Activated T-cell treated with anti-CD3 and anti-CD28 coated beads, Interleukin-2, amount 50 U/mL, for 72 hours (primary cell): Measurements from ENCODE around the gene ITGB1BP2. TPM values are rescaled to one million over a fixed set of nuclear protein-coding genes. Genes with fewer than 3 reads are reported as not detected.
A peak's percentile ranks its signal among the peaks of the same experiment; 100 is the strongest.
"Not testable (repeated sequence)": the region's sequence is repeated elsewhere in the genome, so short reads cannot be mapped to it uniquely, and the experiment has no call there.

Experiments used
- ATAC-seq, 2 donors: fragments of 150-1000 bp; cut with Tn5 transposase; replicated peaks in 1 of 2; 2 replicates each; pipeline ENCODE4 v1.10.0; 2021; ENCODE audit warnings: moderate library complexity in 2 of 2, mild to moderate bottlenecking in 1 of 2
- DNase-seq, 2 donors: peaks; one replicate each; pipeline ENCODE4 v3.0.0; 2021 to 2022; ENCODE audit warnings: mixed read lengths in 1 of 2
- H3K27ac Mint-ChIP-seq: one replicate; pipeline ENCODE4 v1.8.0; 2022; ENCODE audit warnings: mild to moderate bottlenecking, moderate library complexity, mixed read lengths
- H3K27me3 Mint-ChIP-seq: one replicate; pipeline ENCODE4 v1.8.0; 2022; ENCODE audit warnings: low read depth, mixed read lengths
- H3K36me3 Mint-ChIP-seq, 2 donors: one replicate each; pipeline ENCODE4 v1.8.0; 2022; ENCODE audit warnings: mixed read lengths in 2 of 2, mild to moderate bottlenecking in 1 of 2; ENCODE audit not compliant: insufficient read depth in 2 of 2
- H3K4me1 Mint-ChIP-seq: one replicate; pipeline ENCODE4 v1.8.0; 2022; ENCODE audit warnings: low read depth, mixed read lengths
- H3K4me3 Mint-ChIP-seq, 2 donors: one replicate each; pipeline ENCODE4 v1.8.0; 2022; ENCODE audit warnings: mild to moderate bottlenecking in 2 of 2, mixed read lengths in 2 of 2, moderate library complexity in 2 of 2
- H3K9me3 Mint-ChIP-seq, 2 donors: one replicate each; pipeline ENCODE4 v1.8.0; 2022; ENCODE audit warnings: mixed read lengths in 2 of 2
- total RNA-seq, 2 donors: library from RNA; stranded (reverse); gene quantifications; one replicate each; pipeline ENCODE4 v1.2.3, GENCODE V29; 2022

ITGB1BP2 gene
- total RNA-seq, 2 donors from 2014 or later = 6.9 to 7.4 TPM

DNA sequence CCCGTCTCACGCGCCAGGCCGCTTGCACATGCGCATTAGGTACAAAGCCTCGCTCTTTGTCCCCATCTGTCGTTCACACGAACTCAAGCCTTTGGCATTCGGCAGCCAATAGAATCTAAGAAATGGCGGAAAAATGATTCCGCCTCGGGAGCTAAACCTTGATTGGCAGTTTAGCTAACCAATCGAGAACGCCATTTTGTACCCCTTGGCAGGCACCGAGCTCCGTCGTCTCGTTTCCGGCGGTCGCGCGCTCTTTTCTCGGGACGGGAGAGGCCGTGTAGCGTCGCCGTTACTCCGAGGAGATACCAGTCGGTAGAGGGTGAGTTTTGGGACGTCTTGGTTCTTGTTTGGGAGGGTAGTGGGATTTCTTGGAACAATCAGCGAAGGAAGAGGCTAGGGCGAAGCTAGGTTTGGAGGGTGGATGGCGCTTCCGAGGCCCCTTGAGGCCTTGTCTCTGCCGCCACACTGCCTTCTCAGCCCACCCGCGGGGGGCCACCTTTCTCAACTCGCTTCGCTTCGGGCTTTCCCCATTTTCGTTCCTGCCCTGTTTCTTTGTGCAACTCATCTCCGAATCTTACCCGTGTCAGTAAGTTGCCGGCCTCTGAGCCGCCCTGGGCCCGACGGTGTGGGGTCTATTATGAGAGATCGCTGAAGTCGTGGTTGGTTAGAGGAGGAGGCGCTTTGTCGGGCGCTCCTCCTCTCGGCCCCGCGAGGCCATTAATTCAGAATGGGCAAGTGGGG, 18.0 kb upstream of the ITGB1BP2 start, which contains the start of gene NONO:
NONO (plus strand) TSS at position 233 of the 741 bp plus-strand sequence. CDS start 7,003 bp downstream, outside the sequence.
- Mint-ChIP-seq H3K36me3 (peaks cover 4 to 13% of the 10 kb centered on the region in 2 donors), H3K27ac (peak within 1 kb of the TSS; percentile 100), H3K4me3 (peak within 1 kb of the TSS; percentile 95 to 99), H3K27me3 (peaks cover 5% of the 10 kb centered on the region), H3K9me3 (no peaks in the 10 kb centered on the region), H3K4me1 (peaks cover 16% of the 10 kb centered on the region)
- ATAC-seq (peak; percentile 75 to 84), DNase-seq (peak; percentile 88 to 90)

DNA sequence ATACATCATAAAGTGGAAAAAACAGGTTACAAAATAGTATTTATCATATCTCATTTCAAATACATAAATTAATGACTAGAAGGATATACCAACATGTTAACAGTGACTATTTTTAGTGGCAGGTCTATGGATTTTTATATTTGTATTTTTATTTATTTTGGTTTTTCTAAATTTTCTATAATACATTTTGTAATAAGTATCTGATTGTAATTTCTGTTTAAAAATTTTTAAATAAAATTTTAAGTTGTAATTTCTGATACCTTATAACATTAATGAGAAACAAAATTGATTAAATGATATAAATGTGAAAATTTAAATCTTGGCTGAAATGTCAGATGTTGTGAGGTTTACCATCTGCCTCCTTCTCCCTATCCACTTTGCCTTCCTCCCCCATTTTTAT, 15.6 kb upstream of the ITGB1BP2 start:
- H3K27me3 Mint-ChIP-seq = no peaks in the 10 kb centered on the region
- H3K4me3 Mint-ChIP-seq = peak overlapping the region; percentile 95 to 99
- ATAC-seq = no peak
- H3K4me1 Mint-ChIP-seq = peaks cover 21% of the 10 kb centered on the region
- peaks cover 4 to 19% of the 10 kb centered on the region in 2 donors for H3K36me3 Mint-ChIP-seq
- peak overlapping the region; percentile 88 for H3K27ac Mint-ChIP-seq
- no peaks in the 10 kb centered on the region for H3K9me3 Mint-ChIP-seq
- DNase-seq = no peak

DNA sequence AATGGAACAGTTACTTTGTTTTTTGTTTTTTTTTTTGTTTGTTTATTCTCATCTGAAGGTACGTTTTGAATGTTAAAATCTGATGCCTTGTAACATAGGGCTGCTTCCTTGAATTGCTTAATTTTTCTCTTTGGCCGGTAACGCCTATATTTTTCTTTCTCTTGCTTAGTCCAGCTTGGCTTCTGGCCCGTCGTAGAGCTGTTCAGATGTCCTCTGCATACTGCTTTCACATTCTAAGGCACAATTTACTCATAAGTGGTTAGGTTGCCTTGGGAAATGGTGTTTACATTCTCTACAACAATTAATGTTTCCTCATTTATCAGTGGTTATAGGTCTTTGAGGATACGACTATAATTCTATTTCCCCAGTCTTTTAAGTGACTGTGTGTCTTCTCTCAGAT, 10.2 kb upstream of the ITGB1BP2 start:
- ATAC-seq = no peak
- DNase-seq = no peak
- no peaks in the 10 kb centered on the region for H3K9me3 Mint-ChIP-seq
- H3K36me3 Mint-ChIP-seq = peaks cover 8 to 30% of the 10 kb centered on the region in 2 donors
- peaks cover 7% of the 10 kb centered on the region for H3K27me3 Mint-ChIP-seq
- H3K27ac Mint-ChIP-seq = peak overlapping the region; percentile 72
- H3K4me1 Mint-ChIP-seq = peaks cover 10% of the 10 kb centered on the region
- H3K4me3 Mint-ChIP-seq = no peak overlapping the region

DNA sequence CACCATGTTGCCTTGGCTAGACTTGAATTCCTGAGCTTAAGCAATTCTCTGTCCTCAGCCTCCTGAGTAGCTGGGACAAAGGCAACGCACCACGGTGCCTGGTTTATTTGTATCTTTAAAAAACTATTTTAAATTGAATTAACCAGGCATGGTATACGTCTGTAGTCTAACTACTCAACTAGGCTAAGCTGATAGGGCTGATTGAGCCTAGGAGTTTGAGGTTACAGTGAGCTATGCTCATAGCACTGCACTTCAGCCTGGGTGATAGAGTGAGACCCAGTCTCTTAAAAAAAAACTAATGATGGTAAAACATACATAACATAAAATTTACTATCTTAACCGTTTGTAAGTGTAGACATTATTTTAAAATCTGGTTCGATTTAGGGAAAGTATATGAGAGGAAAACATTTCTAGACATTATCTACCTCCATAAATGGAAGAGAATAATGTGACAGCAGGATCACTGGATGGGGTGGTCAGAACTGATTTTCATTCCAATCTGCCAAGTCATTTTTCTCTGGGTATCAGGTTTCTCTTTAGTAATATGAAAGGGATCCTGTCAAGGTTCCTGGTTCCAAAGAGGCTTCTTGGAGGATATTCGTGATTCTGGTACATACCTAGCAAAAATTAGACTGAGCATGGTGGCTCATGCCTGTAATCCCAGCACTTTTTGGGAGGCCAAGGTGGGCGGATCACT, 8.7 kb upstream of the ITGB1BP2 start:
- Mint-ChIP-seq H3K4me1 (peaks cover 10% of the 10 kb centered on the region), H3K27ac (peak overlapping the region; percentile 50), H3K36me3 (peaks cover 12 to 35% of the 10 kb centered on the region in 2 donors), H3K27me3 (peaks cover 7% of the 10 kb centered on the region), H3K4me3 (no peak overlapping the region), H3K9me3 (no peaks in the 10 kb centered on the region)
- no peak for ATAC-seq
- DNase-seq = no peak

DNA sequence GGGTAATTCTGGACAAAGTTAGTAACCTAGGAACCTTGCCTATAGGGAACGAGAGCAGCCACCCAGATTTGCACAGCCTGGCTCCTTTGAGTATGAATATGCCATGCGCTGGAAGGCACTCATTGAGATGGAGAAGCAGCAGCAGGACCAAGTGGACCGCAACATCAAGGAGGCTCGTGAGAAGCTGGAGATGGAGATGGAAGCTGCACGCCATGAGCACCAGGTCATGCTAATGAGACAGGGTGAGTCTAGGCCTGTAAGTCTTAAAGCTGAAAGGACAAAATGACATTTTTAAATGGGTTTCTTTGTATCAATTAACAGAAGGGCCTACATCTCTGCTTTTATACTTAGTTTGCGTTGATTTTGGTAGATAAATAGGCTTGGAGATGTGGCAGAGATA, 4.7 kb upstream of the ITGB1BP2 start:
- no peak overlapping the region for H3K4me3 Mint-ChIP-seq

DNA sequence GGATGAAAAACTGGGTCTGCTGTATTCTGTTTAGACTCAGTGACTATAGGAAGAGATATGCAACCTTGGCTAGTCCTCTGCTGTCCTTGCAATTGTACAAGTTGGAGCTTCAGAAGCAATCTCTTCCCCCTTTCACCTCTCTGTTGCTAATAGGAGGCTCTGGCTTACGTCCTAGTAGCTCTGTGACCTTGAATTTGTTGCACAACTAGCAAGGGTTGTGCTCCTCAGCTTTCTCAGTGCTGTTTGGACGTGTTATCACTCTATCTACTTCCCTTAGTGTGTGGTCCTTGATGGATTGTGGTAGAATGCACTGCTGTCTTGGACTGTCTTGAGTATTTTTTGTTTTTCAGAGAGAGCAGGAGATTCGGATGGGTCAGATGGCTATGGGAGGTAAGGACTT, 3.4 kb upstream of the ITGB1BP2 start:
- DNase-seq = no peak
- no peaks in the 10 kb centered on the region for H3K9me3 Mint-ChIP-seq
- H3K4me1 Mint-ChIP-seq = peaks cover 17% of the 10 kb centered on the region
- no peak overlapping the region for H3K4me3 Mint-ChIP-seq
- H3K27me3 Mint-ChIP-seq = peaks cover 14% of the 10 kb centered on the region
- H3K27ac Mint-ChIP-seq = no peak overlapping the region
- ATAC-seq = no peak
- peaks cover 18 to 22% of the 10 kb centered on the region in 2 donors for H3K36me3 Mint-ChIP-seq

More for the DNA sequence above, 4.7 kb upstream of the ITGB1BP2 start:
- Mint-ChIP-seq H3K27me3 (peaks cover 14% of the 10 kb centered on the region), H3K4me1 (peaks cover 4% of the 10 kb centered on the region), H3K9me3 (no peaks in the 10 kb centered on the region), H3K36me3 (peaks cover 17 to 30% of the 10 kb centered on the region in 2 donors), H3K27ac (no peak overlapping the region)
- DNase-seq (no peak), ATAC-seq (no peak)

DNA sequence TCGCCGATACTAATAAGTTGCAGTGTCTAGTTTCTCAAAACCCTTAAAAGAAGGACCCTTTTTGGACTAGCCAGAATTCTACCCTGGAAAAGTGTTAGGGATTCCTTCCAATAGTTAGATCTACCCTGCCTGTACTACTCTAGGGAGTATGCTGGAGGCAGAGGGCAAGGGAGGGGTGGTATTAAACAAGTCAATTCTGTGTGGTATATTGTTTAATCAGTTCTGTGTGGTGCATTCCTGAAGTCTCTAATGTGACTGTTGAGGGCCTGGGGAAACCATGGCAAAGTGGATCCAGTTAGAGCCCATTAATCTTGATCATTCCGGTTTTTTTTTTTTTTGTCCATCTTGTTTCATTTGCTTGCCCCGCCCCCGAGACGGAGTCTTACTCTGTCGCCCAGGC, 1.5 kb upstream of the ITGB1BP2 start:
- ATAC-seq, H3K27ac Mint-ChIP-seq, H3K4me3 Mint-ChIP-seq, DNase-seq, H3K9me3 Mint-ChIP-seq: not testable (repeated sequence)
- peaks cover 13% of the 10 kb centered on the region for H3K27me3 Mint-ChIP-seq
- peaks cover 19 to 29% of the 10 kb centered on the region in 2 donors for H3K36me3 Mint-ChIP-seq
- H3K4me1 Mint-ChIP-seq = peaks cover 17% of the 10 kb centered on the region

DNA sequence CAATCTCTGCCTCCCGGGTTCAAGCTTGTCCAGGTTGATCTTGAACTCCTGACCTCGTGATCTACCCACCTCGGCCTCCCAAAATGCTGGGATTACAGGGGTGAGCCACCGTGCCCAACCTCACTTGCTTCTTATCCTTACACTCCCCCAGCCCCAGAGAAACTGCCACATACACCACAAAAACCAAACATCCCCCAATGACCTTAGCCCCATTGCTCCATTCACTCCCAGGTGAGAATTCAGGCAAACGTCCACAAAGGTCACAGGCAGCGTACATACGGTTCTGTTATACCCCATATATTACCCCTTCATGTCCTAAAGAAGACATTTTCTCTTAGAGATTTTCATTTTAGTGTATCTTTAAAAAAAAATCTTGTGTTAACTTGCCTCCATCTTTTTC, 1.1 kb upstream of the ITGB1BP2 start:
- not testable (repeated sequence) for H3K9me3 Mint-ChIP-seq, DNase-seq, ATAC-seq, H3K27ac Mint-ChIP-seq, H3K4me3 Mint-ChIP-seq
- Mint-ChIP-seq H3K27me3 (peaks cover 13% of the 10 kb centered on the region), H3K4me1 (peaks cover 17% of the 10 kb centered on the region), H3K36me3 (peaks cover 19 to 29% of the 10 kb centered on the region in 2 donors)

DNA sequence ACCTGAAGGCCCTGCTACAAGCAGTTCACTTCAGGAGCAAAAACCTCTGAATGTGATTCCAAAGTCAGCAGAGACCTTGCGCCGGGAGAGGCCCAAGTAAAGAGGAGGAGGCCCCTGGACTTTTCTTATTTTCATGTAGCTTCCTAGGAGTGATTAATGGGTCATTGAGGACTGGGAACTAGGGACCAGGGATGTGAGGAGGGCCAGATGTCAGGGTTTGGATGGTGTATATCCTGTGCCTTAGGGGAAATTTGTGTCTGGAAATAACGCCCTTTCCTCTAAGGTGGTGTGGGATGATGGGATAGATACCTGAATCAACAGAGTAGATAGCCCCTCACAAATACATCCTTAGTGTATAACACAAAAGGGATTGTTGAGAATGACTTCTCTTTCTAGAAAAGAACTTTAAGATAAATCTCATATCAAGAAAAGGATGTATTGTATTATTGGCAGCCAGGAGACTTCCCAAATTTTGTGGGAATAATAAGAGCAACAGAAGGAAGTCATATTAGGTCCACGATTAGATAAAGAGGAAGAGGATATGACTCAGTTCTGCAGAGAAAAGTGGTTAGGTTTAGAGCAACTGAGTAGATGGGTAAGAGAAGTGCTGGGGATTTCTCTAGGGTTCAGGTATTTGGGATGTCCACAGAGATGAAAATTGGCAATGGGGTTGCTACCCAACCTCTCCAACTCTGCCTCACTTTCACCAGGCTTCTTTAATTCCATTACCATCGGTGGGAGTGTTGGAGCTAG, 1.1 kb downstream of the ITGB1BP2 start:
- Mint-ChIP-seq H3K4me3 (peak overlapping the region in 1 of 2 donors; percentile 52), H3K9me3 (no peaks in the 10 kb centered on the region), H3K36me3 (peaks cover 14 to 20% of the 10 kb centered on the region in 2 donors), H3K27me3 (peaks cover 13% of the 10 kb centered on the region), H3K4me1 (peaks cover 17% of the 10 kb centered on the region), H3K27ac (peak overlapping the region; percentile 94)
- DNase-seq (no peak), ATAC-seq (peak in 1 of 2 donors; percentile 57)

DNA sequence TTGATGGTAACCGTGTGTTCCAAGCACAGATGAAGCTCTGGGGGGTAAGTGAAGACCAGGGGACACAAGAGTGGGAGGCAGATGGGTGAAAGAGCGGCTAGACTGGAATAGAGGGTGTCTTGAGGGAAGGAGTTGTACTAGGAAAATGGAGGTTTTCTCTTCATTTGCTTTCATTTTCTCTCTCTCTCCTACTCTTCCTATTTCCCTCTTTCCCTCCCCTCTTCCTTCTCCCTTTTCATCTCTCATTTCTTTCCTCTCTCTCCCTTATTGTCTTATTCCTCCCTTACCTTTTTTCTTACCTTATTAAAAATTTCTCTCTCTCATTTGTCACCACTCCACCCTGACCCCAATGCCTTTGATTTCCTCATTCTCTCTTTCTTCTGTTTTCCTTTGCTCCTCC, 3.0 kb downstream of the ITGB1BP2 start:
- H3K36me3 Mint-ChIP-seq = peaks cover 12 to 16% of the 10 kb centered on the region in 2 donors
- H3K27ac Mint-ChIP-seq = peak overlapping the region; percentile 29

DNA sequence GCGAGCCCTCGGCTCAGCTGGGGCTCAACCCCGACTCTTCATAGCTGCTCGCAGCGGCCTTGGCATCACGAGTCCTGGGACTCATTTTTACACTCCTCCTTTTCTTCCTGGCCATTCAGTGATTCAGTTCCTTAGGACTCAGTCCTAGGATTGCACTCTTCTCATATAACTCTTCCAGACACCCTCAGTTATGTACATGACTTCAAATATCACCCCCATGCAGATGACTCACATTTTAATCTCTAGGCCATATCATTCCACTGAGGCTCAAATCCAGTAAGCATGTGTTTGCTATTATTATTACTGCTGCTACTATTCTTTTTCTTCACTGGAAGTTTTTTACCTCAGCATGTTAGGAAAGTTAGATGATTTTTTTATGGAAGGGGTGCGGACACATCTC, 14.4 kb downstream of the ITGB1BP2 start:
- Mint-ChIP-seq H3K4me3 (no peak overlapping the region), H3K27ac (peak overlapping the region; percentile 14), H3K27me3 (no peaks in the 10 kb centered on the region), H3K36me3 (peaks cover 3% of the 10 kb centered on the region in 2 donors), H3K9me3 (no peaks in the 10 kb centered on the region), H3K4me1 (no peaks in the 10 kb centered on the region)
- ATAC-seq (no peak), DNase-seq (no peak)

More for the DNA sequence above, 3.0 kb downstream of the ITGB1BP2 start:
- H3K4me3 Mint-ChIP-seq = no peak overlapping the region
- ATAC-seq (no peak), DNase-seq (no peak)
- peaks cover 6% of the 10 kb centered on the region for H3K27me3 Mint-ChIP-seq
- no peaks in the 10 kb centered on the region for H3K9me3 Mint-ChIP-seq
- H3K4me1 Mint-ChIP-seq = peaks cover 17% of the 10 kb centered on the region

DNA sequence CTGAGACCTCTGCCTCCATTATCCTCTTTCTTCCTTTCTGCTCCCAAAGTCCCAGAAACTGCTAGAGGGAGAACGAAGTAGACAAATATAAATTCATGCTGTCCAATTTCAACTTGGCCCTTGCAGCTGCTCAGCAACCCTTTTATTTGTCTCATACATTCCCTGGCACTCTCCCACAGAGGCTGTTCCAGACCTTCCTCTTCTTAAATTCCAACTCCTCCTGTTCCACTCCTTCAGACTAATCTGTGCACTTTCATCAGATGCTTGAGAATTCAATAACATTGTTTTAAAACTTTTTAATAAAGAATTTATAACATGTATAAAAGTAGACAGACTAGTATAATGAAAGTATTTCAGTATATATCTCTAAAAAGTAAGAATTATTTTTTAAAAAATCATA, 15.4 kb downstream of the ITGB1BP2 start:
- not testable (repeated sequence) for H3K27ac Mint-ChIP-seq, H3K36me3 Mint-ChIP-seq, ATAC-seq, H3K4me3 Mint-ChIP-seq, H3K4me1 Mint-ChIP-seq, DNase-seq, H3K27me3 Mint-ChIP-seq, H3K9me3 Mint-ChIP-seq

DNA sequence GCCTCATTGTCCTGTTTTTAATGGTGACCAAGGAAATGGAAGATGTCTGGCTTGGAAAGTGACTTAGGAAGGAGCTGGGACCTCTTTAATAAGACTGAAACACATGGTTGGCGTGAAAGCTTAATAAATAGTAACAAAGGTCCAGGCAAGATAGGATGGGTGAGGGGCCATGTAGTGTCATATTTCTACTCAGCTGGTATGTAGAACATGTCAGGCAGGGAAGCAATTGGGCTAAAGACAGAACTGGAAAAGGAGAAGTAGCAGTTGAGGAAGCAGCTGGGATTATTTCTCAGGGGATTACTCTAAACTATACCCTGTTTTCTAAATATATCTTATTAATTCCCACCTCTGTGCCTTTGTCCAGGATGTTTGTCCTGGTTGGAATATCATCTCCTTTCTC, 18.6 kb downstream of the ITGB1BP2 start:
- H3K36me3 Mint-ChIP-seq = peaks cover 0 to 7% of the 10 kb centered on the region in 2 donors
- H3K9me3 Mint-ChIP-seq = no peaks in the 10 kb centered on the region
- no peak for DNase-seq
- H3K27me3 Mint-ChIP-seq = no peaks in the 10 kb centered on the region
- no peaks in the 10 kb centered on the region for H3K4me1 Mint-ChIP-seq
- no peak overlapping the region for H3K27ac Mint-ChIP-seq
- ATAC-seq = no peak
- H3K4me3 Mint-ChIP-seq = no peak overlapping the region
